ENCODE results near the gene AFF3. TPM values are rescaled to one million over a fixed set of nuclear protein-coding genes. Genes with fewer than 3 reads are reported as not detected.
A peak's percentile ranks its signal among the peaks of the same experiment; 100 is the strongest.
"Not testable (repeated sequence)": the region's sequence is repeated elsewhere in the genome, so short reads cannot be mapped to it uniquely, and the experiment has no call there.

The AFF3 gene
- total RNA-seq, 1 donor, result 23.2 TPM

DNA sequence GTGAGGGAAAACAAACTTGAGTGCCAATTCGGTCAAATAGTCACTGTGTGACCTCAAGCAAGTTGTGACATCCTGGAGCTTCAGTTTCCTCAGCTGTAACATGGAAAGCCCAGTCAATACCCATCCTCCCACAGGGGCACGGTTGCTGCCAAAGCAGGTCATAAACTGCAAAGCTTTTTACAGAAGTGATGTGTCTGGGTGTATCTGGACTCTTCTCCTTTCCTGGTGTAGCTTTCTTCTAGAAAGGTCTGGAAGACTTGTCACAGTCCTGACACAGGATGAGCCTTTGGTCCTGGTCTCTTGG, 4.2 kb upstream of the AFF3 start:
- no peak for DNase-seq (ENCODE audit: low read depth in 2 of 3, low spot score in 2 of 3)

DNA sequence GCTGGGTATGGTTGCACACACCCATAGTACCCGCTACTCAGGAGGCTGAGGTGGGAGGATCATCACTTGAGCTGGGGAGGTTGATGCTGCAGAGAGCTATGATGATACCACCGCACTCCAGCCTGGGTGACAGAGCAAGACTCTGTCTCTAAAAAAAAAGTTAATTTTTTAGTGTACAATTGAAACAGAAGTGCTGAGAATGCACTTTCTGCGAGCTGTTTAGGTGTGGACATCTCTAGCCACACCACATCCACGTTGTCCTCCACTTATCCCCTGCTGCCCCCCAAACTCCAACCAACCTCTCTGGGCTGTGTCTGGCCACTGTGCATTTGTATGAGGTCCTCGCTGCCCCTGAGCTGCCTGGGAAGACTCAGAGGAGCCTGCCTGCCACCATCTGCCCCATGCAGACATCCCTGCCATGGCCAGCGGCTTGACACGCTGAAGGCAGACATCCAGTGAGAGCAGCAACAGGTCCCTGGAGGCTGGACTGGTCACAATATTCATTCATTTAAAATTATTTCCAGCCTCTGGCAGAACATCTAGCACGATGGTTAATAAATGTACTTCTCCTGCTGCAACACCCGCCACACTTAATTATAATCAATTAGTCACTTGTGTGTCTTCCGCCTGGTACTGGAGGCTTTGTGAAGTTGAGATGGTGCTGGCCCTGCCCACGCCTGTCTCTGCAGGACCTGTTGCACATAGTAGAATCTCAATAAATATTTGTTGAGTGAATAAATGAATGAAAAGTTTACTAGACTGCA, 3.7 kb upstream of the AFF3 start:
- DNase-seq (ENCODE audit: low read depth in 2 of 3, low spot score in 2 of 3), result no peak

DNA sequence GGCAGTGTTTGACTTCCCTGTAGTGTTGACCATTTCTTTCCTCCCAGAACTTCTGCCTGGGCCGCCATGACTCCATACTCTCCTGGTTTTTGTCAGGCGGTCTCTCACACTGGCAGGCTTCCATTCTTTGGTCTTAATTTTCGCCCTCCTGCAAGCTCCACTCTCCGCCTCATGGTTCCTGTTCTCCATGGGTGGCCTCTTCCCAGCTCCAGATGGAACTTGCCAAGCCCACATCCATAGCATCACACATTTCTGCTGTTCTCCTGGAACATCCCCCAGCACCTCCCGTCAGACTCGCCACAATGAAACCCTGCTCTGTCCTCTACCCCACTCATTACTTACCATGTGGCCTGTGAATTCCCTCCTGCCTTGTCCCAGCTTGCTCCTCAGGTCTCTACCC, 896 bp upstream of the AFF3 start:
- DNase-seq (ENCODE audit: low read depth in 2 of 3, low spot score in 2 of 3), result no peak

DNA sequence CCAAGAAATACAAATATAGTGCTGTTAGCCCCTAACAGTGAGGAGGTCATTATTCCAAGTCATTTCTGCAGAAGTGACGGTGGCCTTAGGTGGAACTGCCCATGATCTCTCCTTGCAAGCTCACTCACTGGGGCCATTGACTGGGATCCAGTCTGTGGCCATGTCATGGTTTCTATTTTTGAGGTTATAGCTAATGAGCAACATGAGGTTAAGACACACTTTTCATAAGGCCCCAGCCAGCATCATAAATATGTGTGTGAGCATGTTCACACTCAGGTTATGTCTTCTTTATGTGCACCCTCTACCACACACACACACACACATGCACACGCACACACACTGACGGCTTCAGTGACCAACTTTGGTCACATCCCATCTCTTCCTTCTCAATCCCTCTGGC, 484 bp downstream of the AFF3 start:
- no peak for DNase-seq (ENCODE audit: low read depth in 2 of 3, low spot score in 2 of 3)

DNA sequence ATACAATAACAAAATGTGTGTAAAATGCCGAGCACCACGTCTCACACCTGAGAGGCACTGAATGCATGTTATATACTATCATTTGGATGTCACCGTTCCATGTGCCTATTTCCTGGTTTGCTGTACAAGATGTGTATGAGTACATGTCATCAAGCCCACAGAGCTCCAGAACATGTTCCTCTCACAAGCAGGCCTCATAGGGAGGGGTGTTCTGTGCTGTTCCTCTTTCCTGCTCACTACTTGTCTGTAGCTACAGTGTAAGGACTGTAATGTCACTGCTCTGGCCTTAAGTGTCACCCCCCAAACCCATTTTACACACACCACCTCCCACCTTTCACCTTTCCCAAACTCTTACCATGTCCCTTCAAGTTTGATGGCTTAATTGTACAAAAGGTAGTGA, 1.8 kb downstream of the AFF3 start:
- peak in 2 of 3 donors; percentile 37 to 74 for DNase-seq (ENCODE audit: low read depth in 2 of 3, low spot score in 2 of 3)

DNA sequence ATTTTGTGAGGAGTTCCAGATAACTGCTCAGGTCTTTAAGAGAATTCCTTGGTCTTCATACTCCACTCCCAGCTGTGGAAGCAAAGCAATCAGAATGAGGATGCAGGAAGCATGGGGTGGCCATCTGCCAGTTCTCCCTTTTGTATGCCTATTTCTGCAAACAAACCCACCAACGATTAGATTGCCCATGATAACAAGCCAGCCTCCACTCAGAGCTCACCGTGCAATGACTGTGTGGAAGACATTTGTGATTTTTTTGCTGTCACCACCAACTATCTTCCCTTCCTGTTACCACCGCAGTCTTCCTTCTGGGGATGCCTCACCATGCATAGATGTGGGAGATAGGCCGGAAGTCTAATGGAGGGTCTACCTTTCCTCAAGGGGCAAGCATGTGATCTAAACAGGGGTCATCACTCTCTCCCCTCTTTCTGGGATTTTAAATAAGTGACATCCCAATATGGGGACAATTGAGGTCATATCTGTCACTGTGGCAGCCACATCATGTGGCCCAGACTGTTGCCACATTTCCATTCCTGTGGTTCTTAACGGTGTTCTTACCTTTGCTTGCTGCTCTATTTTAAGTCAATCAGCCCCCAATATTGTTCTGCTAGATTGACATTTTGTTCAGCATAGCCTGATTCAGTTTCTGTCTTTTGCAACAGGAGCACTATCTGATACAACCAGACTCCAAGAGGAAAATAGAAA, 4.4 kb downstream of the AFF3 start:
- peak in 2 of 3 donors; percentile 30 to 45 for DNase-seq (ENCODE audit: low read depth in 2 of 3, low spot score in 2 of 3)

DNA sequence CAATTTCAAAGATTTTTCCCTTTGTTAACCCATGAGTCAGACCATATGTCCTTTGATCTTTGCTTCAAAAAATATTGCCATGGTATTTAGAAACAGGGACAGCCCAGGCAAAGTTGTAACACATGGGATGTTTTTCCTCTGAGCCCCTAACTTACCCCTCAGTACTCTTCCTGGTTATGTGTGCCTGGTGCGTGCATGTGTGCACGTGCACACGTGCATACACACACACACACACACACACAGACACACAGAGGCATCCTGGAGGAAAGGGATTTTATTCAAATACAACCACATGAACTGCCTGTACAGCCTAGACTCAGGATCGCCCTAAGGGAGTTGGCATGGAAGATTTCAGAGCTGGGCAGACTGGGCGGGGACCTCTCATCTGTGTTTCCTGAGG, 5.1 kb downstream of the AFF3 start:
- DNase-seq (ENCODE audit: low read depth in 2 of 3, low spot score in 2 of 3), result no peak

DNA sequence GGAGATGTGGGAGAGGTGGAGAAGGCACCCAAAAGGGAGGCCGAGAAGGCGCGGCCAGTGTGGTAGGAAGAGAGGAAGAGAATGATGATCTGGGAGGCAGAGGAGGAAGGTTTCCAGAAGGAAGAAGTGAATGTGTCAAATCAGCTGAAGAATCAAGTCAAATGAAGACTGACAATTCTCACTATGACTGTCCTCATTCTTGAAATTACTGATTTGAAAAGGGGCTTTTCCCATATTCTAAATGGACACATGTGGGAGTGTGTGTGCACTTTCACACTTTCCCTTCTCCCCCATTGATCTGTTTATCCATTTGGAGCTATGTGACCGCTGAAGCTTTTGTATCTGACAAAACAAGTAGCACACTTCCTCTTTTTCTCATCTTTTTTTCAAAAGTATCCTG, 6.1 kb downstream of the AFF3 start:
- DNase-seq (ENCODE audit: low read depth in 2 of 3, low spot score in 2 of 3), result no peak

DNA sequence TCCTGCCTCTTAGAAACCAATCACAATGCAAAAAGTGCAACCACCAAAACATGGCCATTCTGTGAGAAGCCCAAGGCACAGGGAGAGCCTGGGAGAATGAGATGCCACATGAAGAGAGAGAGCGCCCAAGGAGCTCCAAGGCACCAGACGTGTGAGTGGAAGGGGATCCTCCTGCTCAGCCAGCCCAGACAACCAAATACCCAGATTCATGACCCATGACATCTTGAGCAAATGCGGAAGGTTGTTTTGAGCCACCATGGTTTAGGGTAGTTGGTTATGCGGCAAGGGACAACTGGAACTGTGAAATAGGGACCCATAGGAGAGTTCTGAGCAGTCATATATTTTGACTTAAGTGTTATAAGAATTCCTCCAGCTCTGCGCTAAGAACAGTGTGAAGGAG, 7.0 kb downstream of the AFF3 start:
- DNase-seq (ENCODE audit: low read depth in 2 of 3, low spot score in 2 of 3), result no peak

DNA sequence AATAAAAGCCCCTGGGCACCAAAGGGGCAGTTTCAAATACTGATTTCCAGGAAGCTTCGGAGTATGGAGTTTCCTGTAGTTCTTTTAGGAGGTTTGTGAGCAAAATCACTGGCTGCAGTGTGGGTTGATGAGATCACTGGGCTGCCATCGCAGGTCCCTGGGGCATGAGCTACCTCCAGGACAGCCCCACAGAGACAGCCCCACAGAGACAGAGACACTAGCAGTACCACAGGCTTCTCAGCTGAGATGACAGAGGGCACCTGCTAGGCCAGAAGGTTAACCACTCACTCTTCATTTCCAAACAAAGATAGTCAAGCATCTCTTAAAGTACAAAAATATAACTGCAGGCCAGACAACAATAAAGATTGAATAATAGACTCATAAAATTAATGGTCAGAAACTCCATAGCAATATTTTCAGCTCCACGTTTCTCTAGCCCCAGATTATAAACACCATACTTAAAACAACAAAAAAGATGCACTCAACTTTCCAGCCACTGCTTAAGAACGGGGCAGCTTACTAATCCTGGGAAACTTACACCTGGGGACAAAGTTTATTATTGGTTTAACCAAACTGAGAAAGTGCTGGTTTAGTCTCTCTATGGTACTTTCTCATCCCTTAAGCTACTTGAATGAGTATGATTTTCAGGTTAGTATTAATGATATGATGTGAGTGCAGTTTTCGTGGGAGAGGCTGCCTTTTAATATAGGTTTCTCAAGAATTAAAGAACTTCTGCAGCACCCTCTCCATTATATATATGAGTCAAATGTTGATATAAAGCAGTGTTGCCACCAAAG, 11.6 kb downstream of the AFF3 start:
- no peak for DNase-seq (ENCODE audit: low read depth in 2 of 3, low spot score in 2 of 3)

DNA sequence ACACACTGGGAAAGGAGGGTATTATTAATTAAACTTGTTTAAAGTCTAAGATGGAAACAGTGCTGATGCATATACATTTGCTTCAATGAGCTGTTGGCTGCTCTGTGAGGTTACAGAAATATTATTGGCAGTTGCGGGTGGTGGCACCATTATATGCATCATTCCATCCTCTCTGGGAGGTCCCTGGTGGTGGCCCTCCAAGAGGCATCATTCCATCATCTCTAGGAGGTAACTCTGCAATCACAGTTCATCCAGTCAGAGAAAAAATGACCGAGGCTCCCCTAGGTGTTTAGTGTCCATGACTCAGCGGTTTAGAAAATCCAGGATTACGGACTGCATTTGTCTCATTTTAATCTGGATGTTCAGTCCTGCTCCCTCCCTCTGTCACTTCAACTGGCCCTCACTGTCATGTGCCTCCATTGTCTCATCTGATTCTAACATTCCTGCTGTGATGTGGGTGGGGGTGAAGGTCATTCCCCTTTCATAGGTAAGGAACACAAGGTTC, 15.4 kb downstream of the AFF3 start:
- no peak for DNase-seq (ENCODE audit: low read depth in 2 of 3, low spot score in 2 of 3)

DNA sequence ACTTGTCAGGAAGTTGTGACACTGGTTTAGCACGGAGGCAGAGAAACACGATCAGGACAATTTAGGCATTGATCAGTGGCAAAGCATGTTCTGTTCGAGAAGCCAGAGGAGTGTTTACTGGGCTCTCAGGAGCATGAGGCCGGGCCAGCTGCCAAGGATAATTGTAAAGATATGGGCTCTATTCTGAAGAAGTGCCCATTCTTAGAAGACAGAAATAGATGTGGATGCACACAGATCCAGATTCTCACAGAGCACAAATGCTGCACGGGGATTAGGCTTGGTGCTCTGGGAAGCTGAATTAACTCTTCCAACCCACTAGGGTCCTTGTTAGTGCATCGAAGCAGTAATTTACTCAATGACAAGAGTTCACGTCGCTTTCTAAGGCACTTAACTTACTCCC, 16.2 kb downstream of the AFF3 start:
- DNase-seq (ENCODE audit: low read depth in 2 of 3, low spot score in 2 of 3), result no peak

DNA sequence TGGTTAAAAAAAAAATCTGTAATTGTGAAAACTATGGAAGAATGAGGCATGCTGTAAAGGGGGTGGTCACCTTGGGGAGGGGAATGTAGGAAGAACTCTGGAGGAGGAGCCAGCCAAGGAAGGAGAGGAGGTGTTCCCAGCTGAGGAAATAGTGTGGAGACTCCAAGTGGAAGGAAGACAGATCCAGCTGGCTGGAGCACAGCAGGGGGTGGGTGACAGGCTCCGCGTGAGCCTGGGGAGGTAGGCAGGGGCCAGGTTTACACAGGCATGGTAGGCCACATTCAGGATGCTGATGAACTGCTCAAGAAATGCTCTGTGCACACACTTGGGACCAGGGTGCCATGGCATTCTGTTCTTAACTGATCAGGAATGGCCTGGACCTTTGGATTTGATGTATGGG, 16.8 kb downstream of the AFF3 start:
- no peak for DNase-seq (ENCODE audit: low read depth in 2 of 3, low spot score in 2 of 3)

DNA sequence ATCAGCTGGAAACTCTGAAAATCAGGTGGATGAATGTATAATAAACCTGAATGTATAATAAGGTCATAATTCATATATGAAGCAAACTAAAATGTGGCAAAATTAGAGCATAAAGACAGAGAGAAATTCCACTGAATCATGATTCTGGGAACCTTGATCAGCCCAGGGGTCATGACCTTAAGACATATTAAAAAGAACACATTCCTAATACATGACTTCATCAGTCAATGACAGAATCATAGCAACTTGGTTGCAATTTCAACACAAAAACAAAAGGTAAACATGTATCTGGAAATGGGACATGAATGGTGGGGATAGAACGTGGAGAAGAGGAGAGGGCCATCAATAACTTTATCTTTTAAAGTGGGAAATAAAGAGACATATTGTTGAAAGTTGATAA, 17.6 kb downstream of the AFF3 start:
- DNase-seq (ENCODE audit: low read depth in 2 of 3, low spot score in 2 of 3), result no peak

DNA sequence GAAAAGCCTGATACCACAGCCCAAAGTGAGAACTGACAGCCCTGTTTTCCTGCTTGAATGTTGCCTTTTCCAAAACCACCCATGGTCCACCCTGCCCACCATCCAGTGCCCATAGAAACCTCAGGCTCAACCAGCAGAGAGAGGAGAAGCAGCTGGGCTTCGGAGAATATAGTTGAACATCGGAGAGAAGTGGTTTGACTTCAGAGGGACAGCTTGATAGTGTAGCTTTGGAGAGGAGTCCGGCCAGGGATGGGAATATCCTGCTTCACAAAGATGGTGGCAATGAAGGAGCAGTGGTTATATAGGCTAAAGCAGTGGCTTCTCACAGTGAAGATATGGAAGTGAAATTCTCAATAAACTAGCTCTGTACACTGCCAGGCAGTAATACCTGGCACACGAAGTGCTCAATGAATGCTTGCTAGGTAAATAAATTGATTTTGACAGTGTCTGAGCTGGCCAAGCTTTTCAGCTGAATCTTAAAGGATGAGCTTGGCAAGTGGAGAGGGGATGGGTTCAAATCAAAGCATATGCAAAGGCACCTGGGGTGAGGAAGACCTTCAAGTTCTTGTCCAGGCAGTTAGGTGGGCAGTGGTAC, 21.2 kb downstream of the AFF3 start:
- no peak for DNase-seq (ENCODE audit: low read depth in 2 of 3, low spot score in 2 of 3)

DNA sequence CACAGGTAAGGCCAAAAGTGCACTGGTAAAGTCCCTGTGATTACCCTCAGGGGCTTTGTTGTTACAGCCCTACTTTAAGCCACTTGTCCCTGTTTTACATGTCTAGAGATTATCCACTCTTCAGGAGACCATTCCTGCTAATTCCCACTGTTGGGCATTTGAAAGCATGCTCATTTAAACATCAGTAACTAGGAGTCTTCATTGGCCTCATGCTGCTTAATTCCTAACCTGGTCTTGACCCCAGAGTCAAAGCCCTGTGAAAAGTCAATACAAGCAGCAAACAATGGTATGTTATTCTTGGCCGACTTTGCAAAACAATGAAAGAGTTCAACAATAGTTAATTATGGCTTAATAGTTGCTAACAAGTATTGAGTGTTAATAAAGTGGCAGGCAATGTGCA, 23.2 kb downstream of the AFF3 start:
- no peak for DNase-seq (ENCODE audit: low read depth in 2 of 3, low spot score in 2 of 3)

DNA sequence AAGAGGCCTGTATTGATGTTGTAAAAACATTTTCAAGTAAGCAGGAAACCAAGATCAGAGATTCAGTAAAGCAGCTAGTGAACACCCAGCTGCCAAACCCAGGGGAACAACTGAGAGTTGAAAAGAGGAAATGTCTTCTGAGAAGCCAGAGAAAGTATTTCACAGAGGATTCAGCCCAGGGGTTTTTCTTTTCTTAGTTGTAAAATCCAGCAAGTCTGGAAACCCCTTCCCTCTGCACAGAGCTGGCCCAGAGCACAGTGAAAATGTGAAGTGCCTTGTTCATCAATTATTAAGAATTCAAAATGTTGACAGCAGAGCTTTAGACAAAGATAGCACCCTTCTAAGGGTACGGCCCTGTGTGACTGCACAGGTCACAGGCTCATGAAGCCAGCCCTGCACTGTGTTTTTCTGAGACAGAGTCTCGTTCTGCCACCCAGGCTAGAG, 28.4 kb downstream of the AFF3 start:
- peak in 1 of 3 donors; percentile 23 for DNase-seq (ENCODE audit: low read depth in 2 of 3, low spot score in 2 of 3)

DNA sequence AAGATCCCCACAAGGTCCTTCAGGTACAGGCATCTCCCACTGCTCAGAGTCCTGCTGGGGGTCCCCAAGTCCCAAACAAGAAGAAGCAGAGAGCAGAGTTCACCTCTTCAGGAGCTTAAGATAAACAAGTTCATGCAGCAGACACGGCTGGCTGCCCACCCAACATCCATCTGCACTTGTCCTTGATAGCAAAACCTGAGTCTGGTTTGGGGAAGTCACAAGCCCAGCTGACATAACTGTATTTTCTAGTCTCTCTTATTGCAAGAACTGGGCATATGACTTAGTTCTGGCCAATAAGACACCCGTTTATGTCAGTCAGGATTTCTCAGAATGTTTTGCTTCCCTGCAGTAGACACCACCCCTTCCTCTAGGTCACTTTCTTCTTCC, 31.8 kb downstream of the AFF3 start:
- peak in 1 of 3 donors; percentile 26 for DNase-seq (ENCODE audit: low read depth in 2 of 3, low spot score in 2 of 3)

DNA sequence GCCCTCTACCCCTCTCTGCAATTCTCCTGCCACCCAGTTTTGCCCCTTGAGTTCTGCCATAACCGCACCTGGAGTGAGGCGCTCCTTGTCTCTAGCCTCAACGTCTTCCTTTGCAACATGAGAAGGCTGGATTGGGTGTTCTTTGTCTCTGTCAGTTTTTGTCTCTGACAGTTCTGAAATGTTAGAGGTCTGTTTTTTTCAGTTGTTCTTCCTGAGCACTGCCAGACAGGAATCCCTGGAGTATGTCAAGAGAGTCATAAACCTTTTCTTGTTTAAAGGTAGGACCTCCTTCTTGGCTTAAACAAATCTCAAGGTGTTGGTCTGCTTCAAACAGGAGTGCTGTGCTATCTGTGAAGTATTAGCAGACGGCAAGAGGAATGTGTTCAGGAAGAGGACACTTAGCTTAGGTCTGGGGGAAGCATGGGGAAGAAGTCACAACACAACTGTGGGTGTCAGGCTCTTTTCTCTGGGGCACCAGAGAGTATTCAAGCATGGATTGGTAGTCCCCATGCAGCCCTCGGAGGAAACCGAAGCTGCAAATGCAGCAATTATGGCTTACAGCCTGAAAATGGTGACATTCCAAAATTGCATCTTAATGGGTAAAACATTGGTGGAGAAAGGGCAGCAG, 32.3 kb downstream of the AFF3 start:
- no peak for DNase-seq (ENCODE audit: low read depth in 2 of 3, low spot score in 2 of 3)

DNA sequence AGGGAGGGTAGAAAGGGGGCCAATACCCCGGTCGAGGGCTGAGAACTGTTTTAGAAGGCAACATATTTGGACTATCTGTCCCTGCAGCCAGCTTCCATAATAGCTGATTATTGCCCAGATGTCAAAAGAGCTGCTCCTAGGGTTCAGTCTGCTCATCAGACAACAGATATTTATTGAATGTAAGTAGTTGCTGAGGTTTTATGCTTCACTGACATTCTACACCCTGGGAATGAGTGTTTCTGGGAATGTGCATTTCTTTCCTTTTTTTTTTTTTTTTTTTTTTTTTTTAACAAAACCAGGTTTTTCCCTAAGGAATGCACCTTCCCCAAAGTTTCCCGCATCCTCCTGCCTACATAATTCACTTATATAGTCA, 33.8 kb downstream of the AFF3 start:
- not testable (repeated sequence) for DNase-seq (ENCODE audit: low read depth in 2 of 3, low spot score in 2 of 3)

Measured in hematopoietic multipotent progenitor cell (in vitro differentiated cells).